ENCODE results near the gene MAGEC3.

The MAGEC3 gene

GRCh38 chrX:141934059-141934641 is 96.0 kb downstream of the MAGEC3 start:
- no peak overlapping the region for H3K4me3 Mint-ChIP-seq
- no peak for TF ChIP-seq CTCF (IDR thresholded peaks at IDR 0.05)
- H3K27me3 Mint-ChIP-seq (ENCODE audit: low read depth, poor library complexity): no peaks in the 10 kb centered on the region
- no peaks in the 10 kb centered on the region for H3K4me1 Mint-ChIP-seq
- DNase-seq: no peak
- H3K9me3 Mint-ChIP-seq: peaks cover 21% of the 10 kb centered on the region
- no peaks in the 10 kb centered on the region for H3K36me3 Mint-ChIP-seq (ENCODE audit: low read depth)
- no peak overlapping the region for H3K27ac Mint-ChIP-seq

- DNase-seq: no peak
- H3K9me3 Mint-ChIP-seq: peaks cover 21% of the 10 kb centered on the region
- H3K4me3 Mint-ChIP-seq: no peak overlapping the region
- H3K27me3 Mint-ChIP-seq (ENCODE audit: low read depth, poor library complexity): no peaks in the 10 kb centered on the region
- no peak for TF ChIP-seq CTCF (IDR thresholded peaks at IDR 0.05)
- no peaks in the 10 kb centered on the region for H3K4me1 Mint-ChIP-seq
- no peaks in the 10 kb centered on the region for H3K36me3 Mint-ChIP-seq (ENCODE audit: low read depth)
- no peak overlapping the region for H3K27ac Mint-ChIP-seq
These were observed 97.5 kb downstream of the MAGEC3 start for GRCh38 chrX:141935645-141936044.

GRCh38 chrX:141936080-141936479 is 98.0 kb downstream of the MAGEC3 start:
- Mint-ChIP-seq H3K27ac (no peak overlapping the region), H3K4me3 (no peak overlapping the region), H3K36me3 (ENCODE audit: low read depth) (no peaks in the 10 kb centered on the region), H3K9me3 (peaks cover 21% of the 10 kb centered on the region), H3K4me1 (no peaks in the 10 kb centered on the region), H3K27me3 (ENCODE audit: low read depth, poor library complexity) (no peaks in the 10 kb centered on the region)
- no peak for DNase-seq
- TF ChIP-seq CTCF (IDR thresholded peaks at IDR 0.05): no peak

- Mint-ChIP-seq H3K27ac (no peak overlapping the region), H3K36me3 (ENCODE audit: low read depth) (no peaks in the 10 kb centered on the region), H3K4me1 (no peaks in the 10 kb centered on the region), H3K27me3 (ENCODE audit: low read depth, poor library complexity) (no peaks in the 10 kb centered on the region), H3K9me3 (peaks cover 1% of the 10 kb centered on the region), H3K4me3 (no peak overlapping the region)
- no peak for TF ChIP-seq CTCF (IDR thresholded peaks at IDR 0.05)
- no peak for DNase-seq
These were observed 103.1 kb downstream of the MAGEC3 start for GRCh38 chrX:141941234-141941633.

GRCh38 chrX:141945426-141945825 is 107.3 kb downstream of the MAGEC3 start:
- H3K4me3 Mint-ChIP-seq: no peak overlapping the region

More at GRCh38 chrX:141945426-141945825, 107.3 kb downstream of the MAGEC3 start:
- Mint-ChIP-seq H3K36me3 (ENCODE audit: low read depth) (no peaks in the 10 kb centered on the region), H3K27ac (no peak overlapping the region), H3K9me3 (peaks cover 8% of the 10 kb centered on the region), H3K4me1 (no peaks in the 10 kb centered on the region), H3K27me3 (ENCODE audit: low read depth, poor library complexity) (no peaks in the 10 kb centered on the region)
- DNase-seq: no peak
- no peak for TF ChIP-seq CTCF (IDR thresholded peaks at IDR 0.05)

Measured in nephron progenitor cell (in vitro differentiated cells).